ENCODE data around the gene TCEA2.
"Not testable (repeated sequence)": the region's sequence is repeated elsewhere in the genome, so short reads cannot be mapped to it uniquely, and the experiment has no call there.

TCEA2 gene

DNA sequence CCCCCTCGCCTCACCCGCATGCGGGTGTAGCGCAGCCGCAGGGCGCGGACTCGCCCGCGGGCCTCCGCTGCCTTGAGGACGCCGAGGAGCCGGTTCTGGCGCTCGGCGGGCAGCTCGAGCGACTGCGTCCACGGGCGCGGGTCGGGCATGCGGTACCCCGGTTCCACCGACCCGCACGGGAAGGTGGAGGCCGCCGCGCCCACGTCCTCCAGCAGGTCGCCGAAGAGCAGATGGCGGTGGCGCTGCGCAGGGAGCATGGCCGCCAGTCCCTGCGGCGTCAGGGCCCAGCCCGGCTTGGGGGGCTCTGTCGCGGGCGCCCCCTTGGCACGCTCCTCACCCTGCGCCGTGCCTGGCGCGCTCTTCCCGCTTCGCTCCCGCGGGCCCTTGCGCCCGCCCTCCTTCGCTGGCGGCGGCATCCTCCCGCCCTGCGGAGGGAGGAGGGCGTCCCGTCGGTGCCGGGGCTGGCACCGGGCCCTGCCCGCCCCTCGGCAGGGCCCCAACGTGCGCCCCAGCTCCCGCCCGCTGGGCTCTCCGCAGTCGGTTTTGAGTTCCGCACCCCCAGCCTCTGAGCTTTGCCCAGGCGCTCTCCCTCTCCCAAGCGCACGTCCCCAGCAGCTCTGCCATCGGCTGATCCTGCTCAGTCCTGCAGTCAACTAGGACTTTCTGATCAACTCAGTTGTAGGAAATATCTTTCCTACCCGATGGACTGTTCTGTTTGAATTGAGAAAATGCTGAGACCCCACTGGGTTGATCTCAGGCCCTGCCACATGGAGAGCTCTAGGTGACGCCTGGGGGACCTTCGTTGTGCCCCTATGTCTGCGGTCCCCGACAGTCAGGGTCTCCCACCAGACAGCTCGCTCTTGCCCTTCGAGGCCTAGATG, 21.0 kb downstream of the TCEA2 start, which contains the start of gene LKAAEAR1:
Gene LKAAEAR1 (minus strand): TSS at position 595 of the 881 bp plus-strand sequence. CDS start 179 bp downstream, at position 416.
- Histone ChIP-seq H3K4me2 (ENCODE audit: low read depth, low read length, poor library complexity, severe bottlenecking) (peak within 1 kb of the TSS; percentile 36), H3K9ac (ENCODE audit: low read length) (0 out of 2 replicates have a peak within 1 kb of the TSS, but pooled peaks have one; percentile 22), H3K4me3 (ENCODE audit: insufficient read depth, low read length, poor library complexity, severe bottlenecking) (no peak within 1 kb of the TSS), H3K27me3 (ENCODE audit: low read length) (no peaks in the 10 kb centered on the region), H3K79me2 (ENCODE audit: insufficient read depth, low read length) (no peaks in the 10 kb centered on the region), H3F3A (ENCODE audit: insufficient read depth) (peaks cover 20% of the 10 kb centered on the region; the same call in 1 of the 2 replicates), H3K9me3 (ENCODE audit: insufficient read depth, low read length) (no peaks in the 10 kb centered on the region), H4K20me1 (ENCODE audit: low read depth, low read length) (no peaks in the 10 kb centered on the region), H3K9me2 (replicated peaks; ENCODE audit: insufficient read depth, low read length) (no peaks in the 10 kb centered on the region), H2AFZ (ENCODE audit: low read depth, low read length, severe bottlenecking) (no peak within 1 kb of the TSS), H3K36me3 (ENCODE audit: low read length) (no peaks in the 10 kb centered on the region), H3K27ac (ENCODE audit: low read depth, low read length) (no peak within 1 kb of the TSS)
- TF ChIP-seq EZH2phosphoT487 (conservative IDR thresholded peaks at IDR 0.05; ENCODE audit: low read length): no peak
- TF ChIP-seq, protein P1, sequence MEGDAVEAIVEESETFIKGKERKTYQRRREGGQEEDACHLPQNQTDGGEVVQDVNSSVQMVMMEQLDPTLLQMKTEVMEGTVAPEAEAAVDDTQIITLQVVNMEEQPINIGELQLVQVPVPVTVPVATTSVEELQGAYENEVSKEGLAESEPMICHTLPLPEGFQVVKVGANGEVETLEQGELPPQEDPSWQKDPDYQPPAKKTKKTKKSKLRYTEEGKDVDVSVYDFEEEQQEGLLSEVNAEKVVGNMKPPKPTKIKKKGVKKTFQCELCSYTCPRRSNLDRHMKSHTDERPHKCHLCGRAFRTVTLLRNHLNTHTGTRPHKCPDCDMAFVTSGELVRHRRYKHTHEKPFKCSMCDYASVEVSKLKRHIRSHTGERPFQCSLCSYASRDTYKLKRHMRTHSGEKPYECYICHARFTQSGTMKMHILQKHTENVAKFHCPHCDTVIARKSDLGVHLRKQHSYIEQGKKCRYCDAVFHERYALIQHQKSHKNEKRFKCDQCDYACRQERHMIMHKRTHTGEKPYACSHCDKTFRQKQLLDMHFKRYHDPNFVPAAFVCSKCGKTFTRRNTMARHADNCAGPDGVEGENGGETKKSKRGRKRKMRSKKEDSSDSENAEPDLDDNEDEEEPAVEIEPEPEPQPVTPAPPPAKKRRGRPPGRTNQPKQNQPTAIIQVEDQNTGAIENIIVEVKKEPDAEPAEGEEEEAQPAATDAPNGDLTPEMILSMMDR (IDR thresholded peaks at IDR 0.05; ENCODE audit: insufficient read depth, low read length, poor library complexity, severe bottlenecking): no peak

GRCh38 chr20:64084685-64085152, 21.7 kb downstream of the TCEA2 start:
- Histone ChIP-seq H3K79me2 (ENCODE audit: insufficient read depth, low read length) (no peaks in the 10 kb centered on the region), H3K27ac (ENCODE audit: low read depth, low read length) (no peak overlapping the region), H3K4me3 (ENCODE audit: insufficient read depth, low read length, poor library complexity, severe bottlenecking) (no peak overlapping the region), H3K36me3 (ENCODE audit: low read length) (no peaks in the 10 kb centered on the region), H3K9me3 (ENCODE audit: insufficient read depth, low read length) (no peaks in the 10 kb centered on the region), H3K4me2 (ENCODE audit: low read depth, low read length, poor library complexity, severe bottlenecking) (no peak overlapping the region), H3K9me2 (replicated peaks; ENCODE audit: insufficient read depth, low read length) (no peaks in the 10 kb centered on the region), H3F3A (ENCODE audit: insufficient read depth) (peaks cover 15% of the 10 kb centered on the region; the same call in 1 of the 2 replicates), H4K20me1 (ENCODE audit: low read depth, low read length) (no peaks in the 10 kb centered on the region), H3K27me3 (ENCODE audit: low read length) (no peaks in the 10 kb centered on the region), H2AFZ (ENCODE audit: low read depth, low read length, severe bottlenecking) (no peak overlapping the region), H3K9ac (ENCODE audit: low read length) (no peak overlapping the region)
- TF ChIP-seq EZH2phosphoT487 (conservative IDR thresholded peaks at IDR 0.05; ENCODE audit: low read length): no peak
- TF ChIP-seq, protein P1 (IDR thresholded peaks at IDR 0.05; ENCODE audit: insufficient read depth, low read length, poor library complexity, severe bottlenecking): no peak

DNA sequence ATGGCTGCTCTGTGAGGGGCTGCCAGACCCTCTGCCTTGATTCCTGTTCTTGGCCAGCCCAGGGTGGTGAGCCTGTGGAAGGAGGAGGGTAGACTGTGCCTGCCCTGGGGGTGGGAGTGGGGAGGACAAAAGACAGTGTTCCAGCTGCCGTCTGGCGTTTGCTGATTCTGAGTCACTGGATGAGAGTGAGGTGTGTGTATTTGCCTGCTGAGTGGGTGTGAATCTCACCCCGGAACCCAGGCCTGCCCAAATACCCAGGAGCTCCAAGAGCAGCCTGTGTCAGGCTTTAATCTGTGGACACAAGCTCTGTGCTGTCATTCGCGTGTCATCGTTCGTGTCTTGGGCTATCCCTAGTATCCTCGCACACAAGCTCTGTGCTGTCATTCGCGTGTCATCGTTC, 23.8 kb downstream of the TCEA2 start:
- H3K4me3 ChIP-seq (ENCODE audit: insufficient read depth, low read length, poor library complexity, severe bottlenecking): no peak overlapping the region
- no peaks in the 10 kb centered on the region for H3K79me2 ChIP-seq (ENCODE audit: insufficient read depth, low read length)
- H3K9me2 ChIP-seq (replicated peaks; ENCODE audit: insufficient read depth, low read length): no peaks in the 10 kb centered on the region
- no peak overlapping the region for H3K27ac ChIP-seq (ENCODE audit: low read depth, low read length)
- H3F3A ChIP-seq (ENCODE audit: insufficient read depth): 0 out of 2 replicates have a peak, but pooled peaks cover 4% of the 10 kb centered on the region
- H4K20me1 ChIP-seq (ENCODE audit: low read depth, low read length): no peaks in the 10 kb centered on the region
- H3K27me3 ChIP-seq (ENCODE audit: low read length): no peaks in the 10 kb centered on the region
- H2AFZ ChIP-seq (ENCODE audit: low read depth, low read length, severe bottlenecking): no peak overlapping the region
- TF ChIP-seq, protein P1 (IDR thresholded peaks at IDR 0.05; ENCODE audit: insufficient read depth, low read length, poor library complexity, severe bottlenecking): no peak
- no peak for TF ChIP-seq EZH2phosphoT487 (conservative IDR thresholded peaks at IDR 0.05; ENCODE audit: low read length)
- H3K9ac ChIP-seq (ENCODE audit: low read length): no peak overlapping the region
- H3K36me3 ChIP-seq (ENCODE audit: low read length): no peaks in the 10 kb centered on the region
- H3K4me2 ChIP-seq (ENCODE audit: low read depth, low read length, poor library complexity, severe bottlenecking): no peak overlapping the region
- H3K9me3 ChIP-seq (ENCODE audit: insufficient read depth, low read length): no peaks in the 10 kb centered on the region

DNA sequence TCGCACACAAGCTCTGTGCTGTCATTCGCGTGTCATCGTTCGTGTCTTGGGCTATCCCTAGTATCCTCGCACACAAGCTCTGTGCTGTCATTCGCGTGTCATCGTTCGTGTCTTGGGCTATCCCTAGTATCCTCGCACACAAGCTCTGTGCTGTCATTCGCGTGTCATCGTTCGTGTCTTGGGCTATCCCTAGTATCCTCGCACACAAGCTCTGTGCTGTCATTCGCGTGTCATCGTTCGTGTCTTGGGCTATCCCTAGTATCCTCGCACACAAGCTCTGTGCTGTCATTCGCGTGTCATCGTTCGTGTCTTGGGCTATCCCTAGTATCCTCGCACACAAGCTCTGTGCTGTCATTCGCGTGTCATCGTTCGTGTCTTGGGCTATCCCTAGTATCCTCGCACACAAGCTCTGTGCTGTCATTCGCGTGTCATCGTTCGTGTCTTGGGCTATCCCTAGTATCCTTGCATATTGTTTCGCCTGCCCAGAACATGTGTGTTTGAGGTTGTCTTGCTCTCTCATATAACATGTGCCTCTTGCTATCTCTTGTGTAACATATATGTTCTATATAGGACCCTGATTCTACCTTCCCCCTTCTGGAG, 24.3 kb downstream of the TCEA2 start:
- H3K4me3 ChIP-seq (ENCODE audit: insufficient read depth, low read length, poor library complexity, severe bottlenecking); H2AFZ ChIP-seq (ENCODE audit: low read depth, low read length, severe bottlenecking); H3K9me2 ChIP-seq (replicated peaks; ENCODE audit: insufficient read depth, low read length); H3F3A ChIP-seq (ENCODE audit: insufficient read depth); H3K9me3 ChIP-seq (ENCODE audit: insufficient read depth, low read length); H4K20me1 ChIP-seq (ENCODE audit: low read depth, low read length); H3K36me3 ChIP-seq (ENCODE audit: low read length); H3K9ac ChIP-seq (ENCODE audit: low read length); H3K4me2 ChIP-seq (ENCODE audit: low read depth, low read length, poor library complexity, severe bottlenecking); H3K79me2 ChIP-seq (ENCODE audit: insufficient read depth, low read length); H3K27me3 ChIP-seq (ENCODE audit: low read length); H3K27ac ChIP-seq (ENCODE audit: low read depth, low read length): not testable (repeated sequence)

DNA sequence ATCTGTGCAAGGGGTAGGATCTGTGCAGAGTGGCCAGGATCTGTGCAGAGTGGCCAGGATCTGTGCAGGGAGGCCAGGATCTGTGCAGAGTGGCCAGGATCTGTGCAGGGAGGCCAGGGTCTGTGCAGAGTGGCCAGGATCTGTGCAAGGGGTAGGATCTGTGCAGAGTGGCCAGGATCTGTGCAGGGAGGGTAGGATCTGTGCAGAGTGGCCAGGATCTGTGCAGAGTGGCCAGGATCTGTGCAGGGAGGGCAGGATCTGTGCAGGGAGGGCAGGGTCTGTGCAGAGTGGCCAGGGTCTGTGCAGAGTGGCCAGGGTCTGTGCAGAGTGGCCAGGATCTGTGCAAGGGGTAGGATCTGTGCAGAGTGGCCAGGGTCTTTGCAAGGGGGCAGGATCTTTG, 25.6 kb downstream of the TCEA2 start:
- H3K36me3 ChIP-seq (ENCODE audit: low read length); H3K9me2 ChIP-seq (replicated peaks; ENCODE audit: insufficient read depth, low read length); H2AFZ ChIP-seq (ENCODE audit: low read depth, low read length, severe bottlenecking); H4K20me1 ChIP-seq (ENCODE audit: low read depth, low read length); H3K27ac ChIP-seq (ENCODE audit: low read depth, low read length); H3F3A ChIP-seq (ENCODE audit: insufficient read depth); H3K27me3 ChIP-seq (ENCODE audit: low read length); H3K79me2 ChIP-seq (ENCODE audit: insufficient read depth, low read length); H3K4me3 ChIP-seq (ENCODE audit: insufficient read depth, low read length, poor library complexity, severe bottlenecking); H3K9me3 ChIP-seq (ENCODE audit: insufficient read depth, low read length); H3K4me2 ChIP-seq (ENCODE audit: low read depth, low read length, poor library complexity, severe bottlenecking); H3K9ac ChIP-seq (ENCODE audit: low read length): not testable (repeated sequence)
